Skin epidermis (tissue), 12 donors: ENCODE results near the gene SLC41A3.

Source experiments
- H3K27ac ChIP-seq, 21 experiments: fragments of 200-600 bp; sonication (generic) in 11 of 21; one replicate each; pipeline ENCODE4 v1.5.0; 2020; ENCODE audit warnings: mild to moderate bottlenecking in 3 of 21, inconsistent platforms in 2 of 21, moderate library complexity in 2 of 21
- H3K4me3 ChIP-seq, 7 experiments: fragments of 200-600 bp; sonication (generic) in 2 of 7; one replicate each; pipeline ENCODE4 v1.5.0; 2020; ENCODE audit warnings: inconsistent platforms in 2 of 7, mild to moderate bottlenecking in 2 of 7, moderate library complexity in 1 of 7

The SLC41A3 gene

DNA sequence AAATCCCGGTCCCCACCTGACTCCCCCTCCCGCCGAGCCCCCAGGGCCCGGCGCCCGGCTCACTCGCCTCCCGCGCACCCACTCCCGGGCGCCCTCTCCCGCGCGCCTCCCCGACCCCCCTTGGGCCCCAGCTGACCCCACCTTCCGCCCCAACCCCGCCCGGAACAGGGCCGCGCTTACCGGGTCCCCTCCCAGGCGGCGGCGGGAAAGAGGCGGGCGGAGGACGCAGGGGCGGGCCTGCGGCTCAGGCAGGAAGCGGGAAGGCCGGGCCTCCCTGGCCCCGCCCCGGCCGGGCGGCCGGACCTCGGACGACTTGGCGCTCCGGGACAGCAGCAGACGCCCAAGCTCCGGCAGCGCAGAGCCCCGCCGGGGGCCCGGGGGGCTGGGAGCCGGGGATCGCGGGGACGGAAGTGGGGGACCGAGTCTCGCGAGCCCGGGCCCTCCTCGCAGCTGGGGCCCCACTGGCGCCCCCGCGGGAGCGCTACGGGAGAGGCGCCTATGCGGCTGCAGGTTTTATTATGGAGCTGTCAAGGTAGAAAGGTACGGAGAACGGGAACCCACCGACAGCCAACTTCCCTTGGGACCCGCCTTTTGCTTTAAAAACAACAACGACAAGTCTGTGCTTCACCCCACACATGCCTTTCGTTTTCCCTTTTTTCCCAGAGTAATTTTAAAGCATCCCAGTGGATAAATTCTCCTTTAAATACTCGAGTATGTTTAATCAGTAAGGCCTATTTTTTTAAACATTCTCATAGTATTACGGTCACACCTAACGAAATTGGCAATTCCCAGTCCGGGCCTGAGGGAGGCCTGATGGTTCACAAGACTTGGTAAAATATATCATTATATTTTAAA, at the start of gene SLC41A3:
SLC41A3 (minus strand) TSS at position 212 of the 855 bp plus-strand sequence. CDS start 15,905 bp downstream, outside the sequence.
- H3K27ac ChIP-seq: peak within 1 kb of the TSS; percentile 80 to 98 (median 91)

DNA sequence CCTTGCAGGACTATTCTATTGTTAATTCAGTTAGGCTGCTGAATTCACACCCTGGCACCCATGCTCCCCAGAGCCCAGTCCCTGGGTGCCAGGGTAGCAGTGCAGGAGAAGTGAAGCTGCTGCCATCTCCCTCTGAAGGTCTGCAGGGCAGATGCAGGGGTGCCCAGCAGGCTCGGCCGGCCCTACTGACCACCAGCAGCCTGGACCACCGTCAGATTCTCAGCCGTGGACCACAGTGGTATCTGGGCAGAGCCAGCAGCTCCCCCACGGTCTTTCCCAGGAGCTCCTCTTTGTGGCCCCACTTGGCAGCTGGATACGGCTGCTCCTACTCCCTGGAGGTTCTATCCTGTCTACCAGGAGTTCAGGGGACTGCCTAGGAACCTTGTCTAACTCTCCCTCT, 49.7 kb upstream of the SLC41A3 start:
- no peak overlapping the region for H3K4me3 ChIP-seq
- no peak overlapping the region for H3K27ac ChIP-seq

More for the DNA sequence above, at the start of gene SLC41A3:
- peak within 1 kb of the TSS; percentile 54 to 87 (median 74) for H3K4me3 ChIP-seq

DNA sequence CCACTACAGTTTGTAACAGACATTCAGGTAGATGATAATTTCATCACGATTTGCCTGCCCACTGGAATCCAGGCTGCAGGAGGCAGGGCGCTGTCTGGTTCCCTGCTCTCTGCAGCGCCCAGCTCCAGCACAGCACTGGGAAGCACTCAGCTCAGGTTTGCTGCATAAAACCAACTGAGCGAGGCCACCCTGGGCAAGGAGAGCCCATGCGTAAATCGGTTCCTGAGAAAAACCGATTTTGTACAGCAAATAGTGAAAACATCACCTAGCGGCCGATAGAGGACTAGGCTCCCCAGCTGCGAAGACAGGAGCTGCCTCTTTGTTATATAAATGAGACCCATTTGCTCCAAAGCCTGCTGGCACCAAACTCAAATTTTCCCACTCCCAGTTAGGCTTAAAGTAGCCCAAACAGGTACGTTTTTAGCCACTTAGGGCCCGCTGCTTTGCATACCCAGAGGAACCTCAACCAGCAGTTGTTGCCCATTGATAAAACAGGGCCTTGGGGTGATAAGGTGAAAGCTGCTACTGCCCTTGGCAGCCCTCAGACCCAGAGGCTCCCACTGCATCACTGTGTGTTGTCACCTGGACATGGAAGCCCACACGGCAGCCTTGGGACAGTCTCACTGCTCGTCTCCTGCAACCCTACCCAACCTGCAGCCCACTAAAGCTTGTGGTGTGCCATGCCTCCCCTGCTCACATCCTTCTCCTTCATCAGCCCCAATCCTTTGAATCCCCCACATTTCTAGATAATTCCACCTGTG, 49.0 kb upstream of the SLC41A3 start:
- Histone ChIP-seq H3K4me3 (no peak overlapping the region), H3K27ac (no peak overlapping the region)

DNA sequence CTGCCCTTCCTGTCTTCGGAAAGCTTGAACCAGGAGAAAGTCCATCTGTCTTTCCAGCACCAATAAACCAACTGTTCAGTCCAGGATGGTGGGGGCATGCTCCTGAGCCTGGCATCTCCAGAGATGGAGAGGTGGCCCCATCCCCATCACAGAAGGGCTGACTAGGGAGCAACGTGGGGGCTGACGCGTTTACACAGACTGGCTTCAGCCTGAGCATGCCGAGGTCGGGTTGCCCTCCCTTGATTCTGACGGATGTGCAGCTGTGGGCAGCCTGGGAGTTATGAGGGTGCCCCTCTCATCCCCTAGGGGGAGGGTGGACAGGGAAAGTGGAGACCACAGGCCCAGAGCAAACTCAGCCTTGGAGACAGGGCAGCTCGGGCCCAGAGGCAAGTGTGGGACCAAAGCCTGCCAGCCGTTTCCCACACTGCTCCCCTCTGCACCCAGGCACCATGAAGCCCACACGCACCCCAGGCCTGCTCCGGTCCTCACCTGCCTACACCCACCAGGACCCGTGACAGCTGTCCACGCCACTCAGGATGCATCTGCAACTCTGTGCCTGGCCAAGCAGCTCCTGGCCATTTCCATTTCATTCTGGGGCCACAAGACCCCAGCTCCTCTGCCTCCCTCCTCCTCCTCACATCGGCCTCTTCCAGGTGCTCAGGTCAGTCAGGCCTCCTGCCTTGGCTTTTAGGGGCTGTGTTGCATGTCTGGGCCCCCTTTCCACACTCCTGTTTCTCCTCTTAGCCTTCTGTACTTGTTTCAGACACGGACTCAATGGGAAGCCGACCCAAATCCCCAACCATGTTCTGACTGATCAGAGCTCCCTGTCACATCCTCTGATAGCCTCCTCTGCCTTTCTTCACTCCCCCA, 48.2 kb upstream of the SLC41A3 start:
- Histone ChIP-seq H3K27ac (no peak overlapping the region), H3K4me3 (no peak overlapping the region)

DNA sequence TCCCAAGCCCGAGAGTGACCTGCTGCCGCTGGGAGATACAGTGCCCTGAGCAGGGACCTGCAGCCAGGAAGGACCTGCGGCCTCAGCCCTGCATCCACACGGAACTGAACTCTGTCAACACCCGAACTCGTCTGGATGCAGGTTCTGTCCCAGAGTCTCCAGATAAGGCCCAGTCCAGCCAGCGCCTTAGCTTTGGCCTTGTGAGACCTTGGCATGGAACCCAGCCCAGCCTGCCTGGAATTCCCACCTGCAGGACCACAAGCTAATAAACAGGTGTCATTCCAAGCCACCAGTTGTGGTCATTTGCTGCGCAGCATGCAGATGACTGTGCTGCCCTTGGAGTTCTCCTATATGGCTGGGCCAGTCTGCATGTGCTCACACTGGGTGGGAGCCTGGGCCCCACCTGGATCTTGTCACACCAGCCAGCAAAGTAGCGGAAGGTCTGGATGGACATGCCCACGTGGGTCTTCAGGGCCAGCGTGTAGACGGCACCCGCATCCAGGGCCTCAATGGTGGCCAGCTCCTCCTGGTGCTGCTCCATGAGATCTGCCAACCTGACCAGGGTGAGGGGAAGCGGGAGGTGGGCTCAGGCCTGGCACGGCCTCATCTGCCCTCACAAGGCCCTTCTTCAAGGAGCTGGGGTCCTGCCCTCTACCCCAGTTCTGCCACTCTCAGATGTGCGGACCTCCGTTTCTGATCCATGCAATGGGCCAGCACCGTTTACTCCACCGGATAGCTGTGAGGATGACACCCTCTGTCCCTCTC, 47.2 kb upstream of the SLC41A3 start:
- H3K4me3 ChIP-seq: no peak overlapping the region
- H3K27ac ChIP-seq: no peak overlapping the region

DNA sequence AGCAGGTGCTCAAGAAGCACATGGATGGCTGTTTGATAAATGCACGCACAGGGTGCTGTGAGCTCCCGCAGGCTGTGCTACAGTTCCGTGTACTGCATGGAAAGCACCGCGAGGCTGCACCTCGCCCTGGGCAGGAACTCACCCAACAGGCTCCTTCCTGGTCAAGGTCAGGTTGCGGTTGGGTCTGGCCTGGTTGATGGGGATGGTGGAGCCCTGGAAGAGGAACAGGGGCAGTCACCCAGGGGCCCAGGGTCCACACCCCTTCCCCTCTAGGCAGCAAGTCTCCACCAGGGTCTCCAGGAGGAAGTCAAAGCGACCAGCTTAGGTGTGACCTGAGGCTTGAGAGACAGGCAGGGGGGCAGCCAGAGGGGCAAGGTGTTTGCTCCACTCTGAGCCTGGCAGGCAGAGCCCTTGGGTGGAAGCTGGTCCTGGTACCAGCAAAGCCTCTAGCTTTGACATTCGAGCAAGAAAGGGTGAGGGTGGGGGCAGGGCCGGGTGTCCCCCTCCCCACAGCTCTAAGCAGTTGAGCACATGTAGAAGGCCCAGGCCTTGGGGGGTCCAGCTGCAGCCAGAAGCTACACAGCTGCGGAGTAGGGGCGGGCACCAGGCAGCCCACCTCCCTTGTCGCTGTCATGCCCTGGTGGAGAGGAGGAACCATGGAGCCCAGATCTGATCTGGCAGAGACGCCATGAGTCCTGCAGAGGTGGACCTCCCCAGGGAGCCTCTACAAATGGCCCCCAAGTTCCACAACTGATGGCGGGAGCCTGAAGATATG, 46.3 kb upstream of the SLC41A3 start:
- Histone ChIP-seq H3K4me3 (no peak overlapping the region), H3K27ac (no peak overlapping the region)

DNA sequence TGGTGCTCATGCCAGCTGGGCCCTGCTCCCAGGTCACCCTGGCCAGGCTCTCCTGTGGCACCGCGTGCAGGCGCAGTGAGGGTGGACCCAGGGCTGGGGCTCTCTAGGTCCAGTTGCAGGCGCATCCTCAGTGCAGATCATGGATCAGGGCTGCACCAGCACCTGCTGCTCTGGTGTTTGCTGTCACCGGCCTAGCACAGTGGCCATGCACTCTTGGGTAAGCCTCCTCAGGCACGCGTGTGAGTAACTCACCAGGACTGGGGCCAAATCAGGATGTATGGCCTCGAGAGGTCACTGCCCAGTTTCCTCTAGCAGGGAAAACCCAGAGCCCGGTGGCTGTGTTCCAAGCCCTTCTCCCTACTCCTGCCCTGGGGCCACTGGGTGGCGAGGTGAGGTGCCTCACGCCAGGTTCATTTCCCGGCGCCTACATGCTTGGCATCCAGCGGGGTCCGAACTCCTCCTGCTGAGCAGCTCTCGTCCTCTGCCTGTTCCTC, 45.5 kb upstream of the SLC41A3 start:
- H3K27ac ChIP-seq: no peak overlapping the region
- H3K4me3 ChIP-seq: no peak overlapping the region

DNA sequence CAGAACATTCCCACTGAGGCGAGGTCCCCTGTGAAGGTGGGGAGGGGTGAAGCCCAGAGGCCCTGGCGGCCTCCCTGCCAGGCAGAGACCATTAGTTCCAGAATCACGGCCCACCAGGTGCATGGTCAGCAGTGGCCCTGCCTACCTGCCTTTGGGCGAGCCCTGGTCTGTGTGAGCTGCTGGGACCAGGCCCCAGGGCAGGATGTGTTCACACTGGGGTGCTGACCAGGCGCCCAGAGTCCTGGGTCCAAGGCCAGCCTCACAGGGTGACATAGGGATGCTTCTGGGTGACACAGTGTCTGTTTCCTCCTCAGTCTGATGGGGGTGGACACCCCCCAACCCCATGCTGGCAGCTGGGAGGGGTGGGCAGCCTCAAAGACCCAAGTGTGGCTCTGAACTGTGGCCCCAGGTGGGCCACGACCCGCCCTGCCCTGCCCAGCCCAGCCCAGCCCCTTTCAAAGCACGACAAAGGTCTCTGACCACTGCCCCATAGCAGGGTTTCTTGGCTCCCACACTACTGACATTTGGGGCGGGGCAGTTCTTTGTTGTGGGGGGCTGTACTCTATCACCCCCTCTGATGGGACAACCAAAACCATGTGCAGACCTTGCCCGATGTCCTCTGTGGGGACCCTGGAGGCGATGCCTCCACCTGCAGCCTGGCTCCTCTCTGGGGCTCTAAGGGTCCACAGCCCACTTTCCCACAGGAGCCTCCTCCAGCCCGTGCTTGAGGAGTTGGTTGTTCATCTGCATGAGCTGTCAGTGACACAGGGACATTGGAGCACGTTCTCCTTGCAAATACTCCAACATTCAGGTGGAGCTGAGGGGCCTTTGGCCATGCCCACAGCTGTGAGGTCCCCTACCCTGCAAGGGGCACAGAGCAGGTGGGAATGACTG, 44.8 kb upstream of the SLC41A3 start:
- no peak overlapping the region for H3K4me3 ChIP-seq

DNA sequence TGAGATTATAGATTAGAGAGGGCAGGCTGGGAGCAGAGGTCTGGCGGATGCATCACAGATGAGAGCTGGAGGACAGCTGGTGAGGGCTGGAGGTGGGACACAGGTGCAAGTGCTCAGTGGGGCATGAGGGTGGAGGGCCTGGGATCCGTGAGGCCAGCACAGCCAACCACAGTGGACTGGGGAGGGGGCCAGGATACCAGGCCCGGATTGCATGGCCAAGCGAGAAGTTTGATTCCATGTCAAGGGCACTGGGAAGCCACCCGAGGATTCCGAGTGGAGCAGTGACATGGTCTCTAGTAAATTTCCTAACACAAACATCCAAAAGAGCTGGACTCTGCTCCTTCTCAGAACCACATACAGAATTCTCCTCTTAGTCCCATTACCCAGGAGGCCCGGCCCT, 44.0 kb upstream of the SLC41A3 start:
- Histone ChIP-seq H3K4me3 (no peak overlapping the region), H3K27ac (no peak overlapping the region)

More for the DNA sequence above, 44.8 kb upstream of the SLC41A3 start:
- no peak overlapping the region for H3K27ac ChIP-seq

DNA sequence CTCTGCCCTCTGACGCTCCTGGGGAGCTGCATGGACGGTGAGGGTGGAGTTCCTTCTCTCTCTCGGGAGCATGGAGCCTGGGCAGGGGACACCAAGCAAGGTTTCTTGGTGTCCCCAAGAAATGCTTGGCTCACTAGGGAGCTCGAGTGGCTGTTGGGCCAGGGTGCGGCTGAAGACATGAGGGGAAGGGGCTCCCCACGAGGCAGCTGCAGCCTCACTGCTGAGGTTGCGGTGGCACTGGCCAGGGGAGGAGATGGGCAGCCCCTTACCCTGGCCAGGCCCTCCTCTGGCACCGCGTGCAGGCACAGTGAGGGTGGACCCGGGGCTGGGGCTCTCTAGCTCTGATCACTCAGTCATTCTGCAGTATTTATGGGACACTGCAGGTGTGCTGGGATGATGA, 43.5 kb upstream of the SLC41A3 start:
- no peak overlapping the region for H3K27ac ChIP-seq
- no peak overlapping the region for H3K4me3 ChIP-seq

DNA sequence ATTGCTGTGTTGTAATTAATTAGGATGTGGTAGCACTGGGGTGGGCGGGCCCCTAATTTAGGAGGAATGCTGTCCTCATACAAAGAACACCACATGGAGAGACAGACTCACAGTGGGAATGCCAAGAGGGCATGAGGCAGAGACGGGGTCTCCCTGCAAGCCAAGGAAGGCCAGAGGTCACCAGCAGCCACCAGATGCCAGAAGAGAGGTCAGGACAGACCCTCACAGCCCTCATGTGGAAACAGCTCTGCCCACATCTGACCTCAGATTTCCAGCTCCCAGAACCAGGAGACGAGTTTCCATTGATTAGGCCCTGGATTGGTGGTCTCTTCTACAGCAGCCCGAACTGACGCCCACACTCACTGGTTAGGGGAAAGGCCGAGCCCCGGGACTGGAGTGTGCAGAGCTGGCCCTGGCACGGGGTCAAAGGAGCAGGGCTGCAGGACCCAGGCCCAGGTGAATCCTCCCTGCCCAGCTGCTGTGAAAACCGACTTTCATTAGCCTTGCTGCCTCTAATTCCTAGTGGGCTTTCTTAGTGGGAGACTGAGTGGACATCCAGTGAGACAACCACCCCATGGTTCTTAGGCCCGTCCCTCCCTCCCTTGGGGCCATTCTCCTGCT, 43.0 kb upstream of the SLC41A3 start:
- no peak overlapping the region for H3K4me3 ChIP-seq
- H3K27ac ChIP-seq: no peak overlapping the region

DNA sequence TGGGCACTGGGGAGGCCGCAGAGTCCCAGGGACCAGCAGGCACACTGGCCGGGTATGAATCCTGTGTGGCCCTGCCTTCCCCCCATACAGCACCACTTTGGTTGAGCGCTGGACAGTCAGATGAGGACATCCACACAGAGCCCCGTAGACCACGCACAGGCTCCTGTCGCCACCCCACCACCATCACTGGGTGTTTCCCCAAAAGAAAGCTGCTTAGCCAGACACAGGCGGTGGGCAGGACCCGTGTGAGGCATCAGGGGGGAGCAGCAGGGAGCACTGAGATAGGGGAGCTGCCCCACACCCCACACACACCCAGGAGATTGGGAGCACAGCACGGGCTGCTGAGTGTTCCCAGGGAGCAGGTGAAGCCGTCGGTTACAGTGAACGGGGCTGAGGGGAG, 42.4 kb upstream of the SLC41A3 start:
- Histone ChIP-seq H3K27ac (no peak overlapping the region), H3K4me3 (no peak overlapping the region)

DNA sequence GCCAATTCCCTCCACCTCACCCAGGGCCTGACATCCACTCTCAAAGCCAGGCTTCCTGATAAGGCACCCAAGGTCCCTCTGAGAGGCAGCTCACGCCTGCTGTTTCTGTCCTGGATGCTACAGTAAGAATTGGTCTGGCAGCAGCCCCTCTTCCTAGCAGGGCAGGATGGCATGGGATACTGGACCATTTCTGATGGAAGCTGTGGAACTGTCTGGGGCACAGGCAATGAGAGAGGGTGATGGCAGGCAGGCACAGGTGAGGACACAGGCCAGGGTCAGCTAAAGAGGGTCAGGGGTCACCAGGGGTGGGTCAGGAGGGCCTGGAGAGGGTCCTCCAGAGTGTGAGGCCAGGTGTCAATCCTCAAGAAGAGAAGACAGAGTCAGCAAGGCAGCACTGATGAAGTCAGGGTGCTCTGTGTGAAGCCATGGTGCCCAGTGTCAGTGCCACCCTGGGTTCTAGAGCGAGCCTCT, 41.9 kb upstream of the SLC41A3 start:
- no peak overlapping the region for H3K4me3 ChIP-seq
- no peak overlapping the region for H3K27ac ChIP-seq

DNA sequence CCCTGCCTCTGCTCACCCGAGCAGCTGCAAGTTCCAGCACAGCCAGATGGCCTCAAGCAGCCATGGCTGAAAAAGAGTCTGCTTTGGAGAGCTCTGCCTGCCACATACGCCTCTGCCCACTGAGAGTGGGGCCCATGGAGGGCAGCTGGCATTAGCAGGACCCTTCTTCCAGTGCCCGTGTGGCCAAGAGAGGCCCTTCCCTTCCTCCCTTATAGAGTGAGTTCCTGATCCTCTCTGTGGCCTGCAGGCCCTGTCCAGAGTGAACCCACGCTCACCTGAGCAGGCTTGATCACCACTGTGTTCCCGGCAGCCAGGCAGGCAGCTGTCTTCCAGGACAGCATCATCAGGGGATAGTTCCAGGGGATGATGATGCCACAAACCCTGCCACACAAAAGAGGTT, 41.4 kb upstream of the SLC41A3 start:
- no peak overlapping the region for H3K4me3 ChIP-seq
- H3K27ac ChIP-seq: no peak overlapping the region

DNA sequence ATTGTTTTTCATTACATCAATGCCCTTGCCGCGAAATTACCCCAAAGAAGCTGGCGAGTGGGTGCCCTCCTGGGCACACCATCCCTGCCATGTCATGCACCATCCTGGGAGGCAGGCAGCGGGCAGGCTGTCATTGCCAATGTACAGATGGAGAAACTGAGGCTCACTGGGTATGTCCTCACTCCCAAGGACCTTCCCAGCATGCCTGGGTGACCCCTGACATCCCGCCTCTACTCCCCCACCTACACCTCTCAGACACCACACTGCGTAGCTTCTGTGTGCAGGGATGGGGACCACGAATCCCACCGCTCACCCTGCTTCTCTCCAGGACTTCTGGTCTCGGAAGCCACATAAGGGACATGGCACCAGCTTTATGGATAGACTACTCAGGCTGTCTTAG, 41.0 kb upstream of the SLC41A3 start:
- no peak overlapping the region for H3K27ac ChIP-seq
- H3K4me3 ChIP-seq: no peak overlapping the region

DNA sequence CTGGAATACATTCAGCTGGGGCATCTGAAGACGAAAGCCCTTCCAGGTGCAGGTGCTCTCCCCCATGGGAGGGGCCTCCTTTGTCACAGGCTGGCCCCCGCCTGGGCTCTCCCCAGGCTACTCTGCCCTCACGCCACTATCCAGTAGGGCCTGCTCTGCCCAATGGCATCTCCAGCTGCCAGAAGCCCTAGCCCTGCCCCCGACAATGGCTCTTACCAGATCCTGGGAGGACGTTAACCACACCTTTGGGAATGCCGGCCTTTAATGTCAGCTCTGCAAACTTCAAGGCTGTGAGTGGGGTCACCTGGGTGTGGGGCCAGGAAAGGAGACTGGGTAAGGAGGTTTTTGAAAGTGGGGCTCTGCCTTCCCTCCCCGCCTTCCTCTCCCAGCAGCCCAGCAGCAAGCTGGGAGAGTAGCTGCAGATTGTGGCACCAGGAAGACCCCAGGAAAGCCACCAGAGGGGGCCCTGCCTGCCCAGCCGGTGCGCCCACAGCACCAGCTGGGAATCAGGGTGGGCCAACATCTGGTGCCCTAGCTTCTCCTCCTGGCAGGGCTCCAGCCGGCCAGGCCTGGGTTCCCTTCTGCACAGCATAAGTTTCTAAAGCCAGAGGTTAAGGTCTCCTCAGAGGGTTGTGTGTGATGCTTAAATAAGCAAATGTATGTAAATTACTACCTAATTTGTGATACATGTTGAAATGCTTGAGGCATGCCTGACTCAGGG, 40.4 kb upstream of the SLC41A3 start:
- H3K4me3 ChIP-seq: no peak overlapping the region

More for the DNA sequence above, 40.4 kb upstream of the SLC41A3 start:
- H3K27ac ChIP-seq: no peak overlapping the region
